GM21528 (cell line): ENCODE results near the gene MAD1L1.

ENCODE experiments used
- ATAC-seq: cut with Tn5 transposase; IDR thresholded peaks from one replicate; pipeline ENCODE4 v1.9.1; 2021; ENCODE audit warnings: mild to moderate bottlenecking, moderate library complexity; ENCODE audit not compliant: unreplicated experiment, low FRiP score

MAD1L1 gene

GRCh38 chr7:2259480-2259879 lies 26.7 kb upstream of the MAD1L1 start:
- peak; percentile 6 for ATAC-seq

GRCh38 chr7:2258661-2259365 lies 26.1 kb upstream of the MAD1L1 start:
- peak; percentile 62 for ATAC-seq

GRCh38 chr7:2257651-2258050 lies 24.9 kb upstream of the MAD1L1 start:
- no peak for ATAC-seq

GRCh38 chr7:2257046-2257551 lies 24.4 kb upstream of the MAD1L1 start:
- no peak for ATAC-seq

GRCh38 chr7:2256306-2257045 lies 23.7 kb upstream of the MAD1L1 start:
- no peak for ATAC-seq

GRCh38 chr7:2255145-2256139 lies 22.7 kb upstream of the MAD1L1 start:
- no peak for ATAC-seq

- ATAC-seq: no peak
Observed at GRCh38 chr7:2254429-2255144, 21.8 kb upstream of the MAD1L1 start.

GRCh38 chr7:2253525-2254244 lies 20.9 kb upstream of the MAD1L1 start:
- ATAC-seq: no peak

GRCh38 chr7:2253021-2253420 lies 20.3 kb upstream of the MAD1L1 start:
- ATAC-seq: no peak

GRCh38 chr7:2251841-2252771 lies 19.4 kb upstream of the MAD1L1 start:
- ATAC-seq: no peak

GRCh38 chr7:2251381-2251780 lies 18.6 kb upstream of the MAD1L1 start:
- no peak for ATAC-seq

- no peak for ATAC-seq
Observed at GRCh38 chr7:2249744-2250323, 17.1 kb upstream of the MAD1L1 start.

- no peak for ATAC-seq
Observed at GRCh38 chr7:2248984-2249694, 16.4 kb upstream of the MAD1L1 start.

- ATAC-seq: no peak
Observed at GRCh38 chr7:2247141-2247995, 14.6 kb upstream of the MAD1L1 start.

GRCh38 chr7:2245883-2246675 lies 13.3 kb upstream of the MAD1L1 start:
- ATAC-seq: no peak
